HEK293T (cell line): Measurements from ENCODE around the gene GABBR2.

ENCODE experiments used
- CTCF ChIA-PET: fragments of 350-600 bp; formaldehyde crosslinking; extraction: SDS; loops from one replicate; lab custom pipeline; 2021; ENCODE audit warnings: antibody characterized with exemption, inconsistent platforms; lab: Yijun Ruan, JAX
- POLR2A ChIA-PET: fragments of 350-600 bp; formaldehyde crosslinking; extraction: SDS; loops from one replicate; lab custom pipeline; 2020; ENCODE audit warnings: antibody characterized with exemption, inconsistent platforms; lab: Yijun Ruan, JAX
- DNase-seq: peaks from one replicate; pipeline ENCODE4 v3.0.0; 2012; ENCODE audit warnings: mixed read lengths; ENCODE audit errors: extremely low spot score
- ARNT ChIP-seq: fragments of 450-650 bp; IDR thresholded peaks from 2 replicates; pipeline ENCODE4 v1.6.1; 2017; ENCODE audit warnings: mild to moderate bottlenecking
- BHLHE40 ChIP-seq: fragments of 450-650 bp; IDR thresholded peaks from 2 replicates; pipeline ENCODE4 v1.6.1; 2016; ENCODE audit warnings: mild to moderate bottlenecking, moderate library complexity, borderline replicate concordance
- CTBP1 ChIP-seq: fragments of 450-650 bp; IDR thresholded peaks from 2 replicates; pipeline ENCODE4 v1.6.1; 2016; ENCODE audit warnings: borderline replicate concordance
- ELF4 ChIP-seq: fragments of 450-650 bp; IDR thresholded peaks from 2 replicates; pipeline ENCODE4 v1.6.1; 2017; ENCODE audit warnings: antibody characterized with exemption
- FOXA1 ChIP-seq: fragments of 450-650 bp; IDR thresholded peaks from 2 replicates; pipeline ENCODE4 v1.6.1; 2016; ENCODE audit warnings: mild to moderate bottlenecking
- FOXK2 ChIP-seq: fragments of 450-650 bp; IDR thresholded peaks from 2 replicates; pipeline ENCODE4 v1.6.1; 2016; ENCODE audit warnings: mild to moderate bottlenecking
- FOXM1 ChIP-seq: fragments of 450-650 bp; IDR thresholded peaks from 2 replicates; pipeline ENCODE4 v1.6.1; 2017; ENCODE audit warnings: mild to moderate bottlenecking, borderline replicate concordance
- HDGF ChIP-seq: fragments of 450-650 bp; IDR thresholded peaks from 2 replicates; pipeline ENCODE4 v1.6.1; 2017; ENCODE audit warnings: antibody characterized with exemption, borderline replicate concordance
- L3MBTL2 ChIP-seq: fragments of 450-650 bp; conservative IDR thresholded peaks from 2 replicates; pipeline ENCODE4 v1.6.1; 2016; ENCODE audit warnings: mild to moderate bottlenecking
- LEF1 ChIP-seq: fragments of 450-650 bp; IDR thresholded peaks from 2 replicates; pipeline ENCODE4 v1.6.1; 2017; ENCODE audit warnings: mild to moderate bottlenecking, borderline replicate concordance
- NFRKB ChIP-seq: fragments of 450-650 bp; IDR thresholded peaks from 2 replicates; pipeline ENCODE4 v1.6.1; 2016; ENCODE audit warnings: mild to moderate bottlenecking, moderate library complexity
- PKNOX1 ChIP-seq: fragments of 450-650 bp; IDR thresholded peaks from 2 replicates; pipeline ENCODE4 v1.6.1; 2016
- SP1 ChIP-seq: fragments of 450-650 bp; IDR thresholded peaks from 2 replicates; pipeline ENCODE4 v1.6.1; 2017
- SUZ12 ChIP-seq: fragments of 450-650 bp; IDR thresholded peaks from 2 replicates; pipeline ENCODE4 v1.6.1; 2016; ENCODE audit warnings: mild to moderate bottlenecking
- TARDBP ChIP-seq: fragments of 450-650 bp; IDR thresholded peaks from 2 replicates; pipeline ENCODE4 v1.6.1; 2016
- ZNF384 ChIP-seq: fragments of 450-650 bp; IDR thresholded peaks from 2 replicates; pipeline ENCODE4 v1.6.1; 2016

Gene GABBR2

GRCh38 chr9:98300611-98301010 is 408.1 kb downstream of the GABBR2 start:
- ChIA-PET POLR2A (no interaction called here), CTCF (interaction anchor here (0.5 kb wide), 1 partner anchor 96 kb away, joined by 3 read pairs; no protein-coding TSS in a partner anchor)
- no peak for DNase-seq
- TF ChIP-seq BHLHE40: no peak
- no peak for TF ChIP-seq LEF1
- no peak for TF ChIP-seq SP1
- TF ChIP-seq TARDBP: no peak
- no peak for TF ChIP-seq PKNOX1
- TF ChIP-seq ARNT: no peak
- no peak for TF ChIP-seq HDGF
- TF ChIP-seq FOXK2: no peak
- TF ChIP-seq ELF4: no peak
- TF ChIP-seq NFRKB: no peak
- TF ChIP-seq CTBP1: no peak
- no peak for TF ChIP-seq L3MBTL2
- no peak for TF ChIP-seq FOXA1

- TF ChIP-seq HDGF (no peak), BHLHE40 (no peak), FOXM1 (no peak), ELF4 (no peak), FOXA1 (no peak), SUZ12 (no peak), TARDBP (no peak), NFRKB (no peak), ARNT (no peak)
- no peak for DNase-seq
- ChIA-PET POLR2A (no interaction called here), CTCF (interaction anchor here (0.5 to 1.1 kb wide), 2 partner anchors 17 to 476 kb away, joined by 3 read pairs; no protein-coding TSS in a partner anchor)
These were observed 410.3 kb downstream of the GABBR2 start for GRCh38 chr9:98298476-98298875.

GRCh38 chr9:98295824-98296223 is 412.9 kb downstream of the GABBR2 start:
- ChIA-PET CTCF (no interaction called here), POLR2A (no interaction called here)
- TF ChIP-seq SUZ12: no peak
- TF ChIP-seq SP1: no peak
- no peak for TF ChIP-seq LEF1
- no peak for TF ChIP-seq FOXK2
- TF ChIP-seq ZNF384: no peak
- no peak for TF ChIP-seq ARNT
- TF ChIP-seq TARDBP: no peak
- no peak for TF ChIP-seq FOXM1
- TF ChIP-seq HDGF: no peak
- TF ChIP-seq BHLHE40: no peak
- no peak for TF ChIP-seq NFRKB
- no peak for TF ChIP-seq ELF4
- TF ChIP-seq PKNOX1: no peak
- TF ChIP-seq L3MBTL2: no peak
- TF ChIP-seq CTBP1: no peak
- TF ChIP-seq FOXA1: no peak
- no peak for DNase-seq

- ChIA-PET POLR2A (no interaction called here), CTCF (no interaction called here)
- no peak for TF ChIP-seq SUZ12
- no peak for DNase-seq
These were observed 416.9 kb downstream of the GABBR2 start for GRCh38 chr9:98291820-98292219.

- ChIA-PET POLR2A (interaction anchor here (0.8 kb wide), 1 partner anchor 97 kb away, joined by 3 read pairs; no protein-coding TSS in a partner anchor), CTCF (no interaction called here)
- TF ChIP-seq CTBP1 (no peak), ZNF384 (no peak), TARDBP (no peak), L3MBTL2 (no peak)
- DNase-seq: no peak
These were observed 418.3 kb downstream of the GABBR2 start for GRCh38 chr9:98290411-98290810.

GRCh38 chr9:98289614-98290201 is 419.0 kb downstream of the GABBR2 start:
- ChIA-PET POLR2A (interaction anchor here (0.8 kb wide), 1 partner anchor 96 kb away, joined by 3 read pairs; no protein-coding TSS in a partner anchor), CTCF (no interaction called here)
- TF ChIP-seq CTBP1 (no peak), HDGF (no peak), FOXA1 (no peak), SUZ12 (no peak), TARDBP (no peak), L3MBTL2 (no peak), ARNT (no peak), LEF1 (no peak), PKNOX1 (no peak), FOXK2 (no peak), BHLHE40 (no peak), FOXM1 (no peak), ELF4 (no peak), SP1 (no peak), NFRKB (no peak), ZNF384 (no peak)
- no peak for DNase-seq
